Astrocyte of the spinal cord (primary cell): ENCODE data around the gene SNN.

Experiments
- DNase-seq: peaks from one replicate; pipeline ENCODE4 v3.0.0; 2011; ENCODE audit warnings: low read depth, low spot score
- H3K4me3 ChIP-seq: 2 replicates; pipeline ENCODE4 v1.5.1; 2011; ENCODE audit warnings: low read depth, mild to moderate bottlenecking, low read length, moderate library complexity
- CTCF ChIP-seq: IDR thresholded peaks from 2 replicates; pipeline ENCODE4 v1.5.1; 2012; ENCODE audit warnings: low read depth, mild to moderate bottlenecking, low read length, inconsistent platforms
- in situ Hi-C: cut with HindIII; loops from 2 replicates; pipeline ENCODE4 v1.10.0; 2017; ENCODE audit warnings: low sequenced_read_pairs

SNN gene

GRCh38 chr16:11674001-11674817 is 6.0 kb downstream of the SNN start:
- no peak for DNase-seq
- in situ Hi-C loops = no loop called here
- H3K4me3 ChIP-seq = no peak overlapping the region
- no peak for TF ChIP-seq CTCF

GRCh38 chr16:11674818-11675560 is 6.7 kb downstream of the SNN start:
- DNase-seq = no peak
- no peak for TF ChIP-seq CTCF

GRCh38 chr16:11675561-11676511 is 7.6 kb downstream of the SNN start:
- TF ChIP-seq CTCF = no peak
- in situ Hi-C loops = no loop called here
- no peak for DNase-seq

More at GRCh38 chr16:11674818-11675560, 6.7 kb downstream of the SNN start:
- no peak overlapping the region for H3K4me3 ChIP-seq
- in situ Hi-C loops = no loop called here

GRCh38 chr16:11676799-11677198 is 8.5 kb downstream of the SNN start:
- no peak for DNase-seq
- in situ Hi-C loops = no loop called here
- no peak overlapping the region for H3K4me3 ChIP-seq
- no peak for TF ChIP-seq CTCF

More at GRCh38 chr16:11675561-11676511, 7.6 kb downstream of the SNN start:
- no peak overlapping the region for H3K4me3 ChIP-seq

- no peak for TF ChIP-seq CTCF
- in situ Hi-C loops = no loop called here
These were observed 9.2 kb downstream of the SNN start for GRCh38 chr16:11677451-11677951.

More at GRCh38 chr16:11677451-11677951, 9.2 kb downstream of the SNN start:
- no peak overlapping the region for H3K4me3 ChIP-seq
- no peak for DNase-seq
